Measurements from ENCODE around the gene DOCK7. TPM values are rescaled to one million over a fixed set of nuclear protein-coding genes. Genes with fewer than 3 reads are reported as not detected.

DOCK7 gene
- polyA plus RNA-seq, 1 of the 3 experiments (the other 2 are of a cell fraction) = 27.6 TPM

GRCh38 chr1:62420214-62420613 is 268.0 kb downstream of the DOCK7 start:
- H3K9me2 ChIP-seq = no peaks in the 10 kb centered on the region
- POLR2A ChIA-PET = interaction anchor here (1.0 kb wide), 1 partner anchor 16 kb away, joined by 3 read pairs; no protein-coding TSS in a partner anchor
- H2AFZ ChIP-seq (ENCODE audit: low read depth) = no peak overlapping the region
- H3K4me1 ChIP-seq (ENCODE audit: control insufficient read depth in 1 of 2, insufficient read depth in 2 of 2, low read depth in 1 of 2, low read length in 1 of 2) = no peaks in the 10 kb centered on the region; a peak in 1 of 4 replicates
- H3F3A ChIP-seq (replicated peaks; ENCODE audit: insufficient read depth) = no peaks in the 10 kb centered on the region
- H3K36me3 ChIP-seq (replicated peaks in 1 of 2; ENCODE audit: control insufficient read depth in 1 of 2, insufficient read depth in 2 of 2, low read length in 1 of 2) = no peaks in the 10 kb centered on the region
- 90% methylated on average over 1 of the region's 1 CpG for WGBS (ENCODE audit: low lambda C conversion rate)
- H3K4me3 ChIP-seq (ENCODE audit: low read depth in 2 of 2, low read length in 1 of 2) = no peak overlapping the region
- H3K27ac ChIP-seq (ENCODE audit: low read depth in 2 of 2, low read length in 1 of 2) = no peak overlapping the region
- H3K27me3 ChIP-seq (ENCODE audit: insufficient read depth) = no peaks in the 10 kb centered on the region
- H3K4me2 ChIP-seq = no peak overlapping the region
- no peaks in the 10 kb centered on the region for H3K79me2 ChIP-seq (ENCODE audit: insufficient read depth)
- CTCF ChIA-PET = interaction anchor here (0.7 to 1.3 kb wide), 3 partner anchors 13 to 285 kb away, joined by 3 to 4 read pairs (median 3); no protein-coding TSS in a partner anchor
- DNase-seq = no peak
- no peaks in the 10 kb centered on the region for H3K9me3 ChIP-seq
- TF ChIP-seq, protein P1, sequence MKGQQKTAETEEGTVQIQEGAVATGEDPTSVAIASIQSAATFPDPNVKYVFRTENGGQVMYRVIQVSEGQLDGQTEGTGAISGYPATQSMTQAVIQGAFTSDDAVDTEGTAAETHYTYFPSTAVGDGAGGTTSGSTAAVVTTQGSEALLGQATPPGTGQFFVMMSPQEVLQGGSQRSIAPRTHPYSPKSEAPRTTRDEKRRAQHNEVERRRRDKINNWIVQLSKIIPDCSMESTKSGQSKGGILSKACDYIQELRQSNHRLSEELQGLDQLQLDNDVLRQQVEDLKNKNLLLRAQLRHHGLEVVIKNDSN (IDR thresholded peaks at IDR 0.05; ENCODE audit: borderline replicate concordance, low read depth) = no peak
- TF ChIP-seq POLR2AphosphoS5 (IDR thresholded peaks at IDR 0.05; ENCODE audit: low read depth, low read length) (no peak), SIN3A (IDR thresholded peaks at IDR 0.05; ENCODE audit: borderline replicate concordance, low read depth, low read length) (no peak), RCOR1 (IDR thresholded peaks at IDR 0.05; ENCODE audit: low read length) (no peak), EP300 (IDR thresholded peaks at IDR 0.05; ENCODE audit: borderline replicate concordance in 1 of 2, low read depth in 1 of 2, low read length in 1 of 2) (no peak), USF2 (IDR thresholded peaks at IDR 0.05; ENCODE audit: borderline replicate concordance, low read depth, low read length) (no peak)
- TF ChIP-seq, protein P2, sequence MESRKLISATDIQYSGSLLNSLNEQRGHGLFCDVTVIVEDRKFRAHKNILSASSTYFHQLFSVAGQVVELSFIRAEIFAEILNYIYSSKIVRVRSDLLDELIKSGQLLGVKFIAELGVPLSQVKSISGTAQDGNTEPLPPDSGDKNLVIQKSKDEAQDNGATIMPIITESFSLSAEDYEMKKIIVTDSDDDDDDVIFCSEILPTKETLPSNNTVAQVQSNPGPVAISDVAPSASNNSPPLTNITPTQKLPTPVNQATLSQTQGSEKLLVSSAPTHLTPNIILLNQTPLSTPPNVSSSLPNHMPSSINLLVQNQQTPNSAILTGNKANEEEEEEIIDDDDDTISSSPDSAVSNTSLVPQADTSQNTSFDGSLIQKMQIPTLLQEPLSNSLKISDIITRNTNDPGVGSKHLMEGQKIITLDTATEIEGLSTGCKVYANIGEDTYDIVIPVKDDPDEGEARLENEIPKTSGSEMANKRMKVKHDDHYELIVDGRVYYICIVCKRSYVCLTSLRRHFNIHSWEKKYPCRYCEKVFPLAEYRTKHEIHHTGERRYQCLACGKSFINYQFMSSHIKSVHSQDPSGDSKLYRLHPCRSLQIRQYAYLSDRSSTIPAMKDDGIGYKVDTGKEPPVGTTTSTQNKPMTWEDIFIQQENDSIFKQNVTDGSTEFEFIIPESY (IDR thresholded peaks at IDR 0.05; ENCODE audit: borderline replicate concordance, low read depth) = no peak
- H3K9ac ChIP-seq = no peak overlapping the region
- no peaks in the 10 kb centered on the region for H4K20me1 ChIP-seq (ENCODE audit: insufficient read depth)

DNA sequence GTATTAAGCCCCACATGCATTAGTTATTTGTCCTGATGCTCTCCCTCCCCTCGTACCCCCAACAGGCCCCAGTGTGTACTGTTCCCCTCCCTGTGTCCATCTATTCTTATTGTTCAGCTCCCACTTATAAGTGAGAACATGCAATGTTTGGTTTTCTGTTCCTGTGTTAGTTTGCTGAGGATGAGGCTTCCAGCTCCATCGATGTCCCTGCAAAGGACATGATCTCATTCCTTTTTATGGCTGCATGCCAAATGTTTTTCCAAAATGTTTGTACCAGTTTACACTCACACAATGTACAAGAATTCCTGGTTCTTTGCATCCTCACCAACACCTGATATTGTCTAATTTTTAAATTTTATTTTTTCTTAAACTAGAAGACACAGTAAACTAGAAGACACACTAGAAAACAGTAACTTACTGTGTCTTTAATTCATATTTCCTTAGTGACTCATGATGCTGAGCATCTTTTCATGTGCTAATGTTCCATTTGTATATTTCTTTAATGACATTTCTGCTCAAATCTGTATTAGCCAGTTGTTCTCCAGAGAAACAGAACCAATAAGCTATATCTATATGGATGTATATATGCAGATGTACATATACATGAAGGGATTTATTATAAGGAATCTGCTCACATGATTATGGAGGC is 270.7 kb downstream of the DOCK7 start:
- Histone ChIP-seq H3K36me3 (replicated peaks in 1 of 2; ENCODE audit: control insufficient read depth in 1 of 2, insufficient read depth in 2 of 2, low read length in 1 of 2) (no peaks in the 10 kb centered on the region), H3K79me2 (ENCODE audit: insufficient read depth) (no peaks in the 10 kb centered on the region), H3K4me1 (ENCODE audit: control insufficient read depth in 1 of 2, insufficient read depth in 2 of 2, low read depth in 1 of 2, low read length in 1 of 2) (no peaks in the 10 kb centered on the region), H2AFZ (ENCODE audit: low read depth) (no peak overlapping the region), H3K9ac (no peak overlapping the region), H3F3A (replicated peaks; ENCODE audit: insufficient read depth) (no peaks in the 10 kb centered on the region), H3K27ac (ENCODE audit: low read depth in 2 of 2, low read length in 1 of 2) (no peak overlapping the region), H4K20me1 (ENCODE audit: insufficient read depth) (no peaks in the 10 kb centered on the region), H3K9me2 (no peaks in the 10 kb centered on the region), H3K9me3 (no peaks in the 10 kb centered on the region), H3K4me2 (no peak overlapping the region), H3K27me3 (ENCODE audit: insufficient read depth) (no peaks in the 10 kb centered on the region; the same call in 1 of the 2 replicates), H3K4me3 (ENCODE audit: low read depth in 2 of 2, low read length in 1 of 2) (no peak overlapping the region)
- POLR2A ChIA-PET = interaction anchor here (0.6 kb wide), 1 partner anchor 72 kb away, joined by 3 read pairs; no protein-coding TSS in a partner anchor
- no peak for DNase-seq
- 41% methylated on average over 2 of the region's 2 CpGs for WGBS (ENCODE audit: low lambda C conversion rate)
- CTCF ChIA-PET = interaction anchor here (0.6 to 4.1 kb wide), 4 partner anchors 10 to 863 kb away, joined by 3 to 22 read pairs (median 6); no protein-coding TSS in a partner anchor
- TF ChIP-seq NFIC (IDR thresholded peaks at IDR 0.05; ENCODE audit: borderline replicate concordance) (0 out of 2 replicates have a peak, but pooled peaks have one; percentile 12), MXI1 (IDR thresholded peaks at IDR 0.05; ENCODE audit: low read depth, low read length) (no peak), JUND (IDR thresholded peaks at IDR 0.05) (0 out of 2 replicates have a peak, but pooled peaks have one; percentile 24), USF2 (IDR thresholded peaks at IDR 0.05; ENCODE audit: borderline replicate concordance, low read depth, low read length) (no peak), GATA2 (CRISPR knock-in tag; IDR thresholded peaks at IDR 0.05) (no peak), TCF12 (IDR thresholded peaks at IDR 0.05) (no peak), RFX5 (IDR thresholded peaks at IDR 0.05; ENCODE audit: low read length) (no peak), FOSL2 (IDR thresholded peaks at IDR 0.05; ENCODE audit: borderline replicate concordance, low read depth) (0 out of 2 replicates have a peak, but pooled peaks have one; percentile 15)
- TF ChIP-seq, protein P3, sequence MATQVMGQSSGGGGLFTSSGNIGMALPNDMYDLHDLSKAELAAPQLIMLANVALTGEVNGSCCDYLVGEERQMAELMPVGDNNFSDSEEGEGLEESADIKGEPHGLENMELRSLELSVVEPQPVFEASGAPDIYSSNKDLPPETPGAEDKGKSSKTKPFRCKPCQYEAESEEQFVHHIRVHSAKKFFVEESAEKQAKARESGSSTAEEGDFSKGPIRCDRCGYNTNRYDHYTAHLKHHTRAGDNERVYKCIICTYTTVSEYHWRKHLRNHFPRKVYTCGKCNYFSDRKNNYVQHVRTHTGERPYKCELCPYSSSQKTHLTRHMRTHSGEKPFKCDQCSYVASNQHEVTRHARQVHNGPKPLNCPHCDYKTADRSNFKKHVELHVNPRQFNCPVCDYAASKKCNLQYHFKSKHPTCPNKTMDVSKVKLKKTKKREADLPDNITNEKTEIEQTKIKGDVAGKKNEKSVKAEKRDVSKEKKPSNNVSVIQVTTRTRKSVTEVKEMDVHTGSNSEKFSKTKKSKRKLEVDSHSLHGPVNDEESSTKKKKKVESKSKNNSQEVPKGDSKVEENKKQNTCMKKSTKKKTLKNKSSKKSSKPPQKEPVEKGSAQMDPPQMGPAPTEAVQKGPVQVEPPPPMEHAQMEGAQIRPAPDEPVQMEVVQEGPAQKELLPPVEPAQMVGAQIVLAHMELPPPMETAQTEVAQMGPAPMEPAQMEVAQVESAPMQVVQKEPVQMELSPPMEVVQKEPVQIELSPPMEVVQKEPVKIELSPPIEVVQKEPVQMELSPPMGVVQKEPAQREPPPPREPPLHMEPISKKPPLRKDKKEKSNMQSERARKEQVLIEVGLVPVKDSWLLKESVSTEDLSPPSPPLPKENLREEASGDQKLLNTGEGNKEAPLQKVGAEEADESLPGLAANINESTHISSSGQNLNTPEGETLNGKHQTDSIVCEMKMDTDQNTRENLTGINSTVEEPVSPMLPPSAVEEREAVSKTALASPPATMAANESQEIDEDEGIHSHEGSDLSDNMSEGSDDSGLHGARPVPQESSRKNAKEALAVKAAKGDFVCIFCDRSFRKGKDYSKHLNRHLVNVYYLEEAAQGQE (IDR thresholded peaks at IDR 0.05; ENCODE audit: low read depth, low read length) = no peak

Data from SK-N-SH (cell line).